Retina (tissue), 1 donor: Measurements from ENCODE around the gene PAGE5.

Experiments used
- DNase-seq: peaks from one replicate; pipeline ENCODE4 v3.0.0-alpha.2; 2016

PAGE5 gene

GRCh38 chrX:55220119-55220794 is at the start of gene PAGE5:
Gene PAGE5 (plus strand): TSS chrX:55220346. CDS start chrX:55221383, 1,037 bp downstream.
- DNase-seq: no peak

- DNase-seq: no peak
Measured at GRCh38 chrX:55187281-55187680, 32.9 kb upstream of the PAGE5 start.

- no peak for DNase-seq
Measured at GRCh38 chrX:55196688-55197087, 23.5 kb upstream of the PAGE5 start.

- DNase-seq: no peak
Measured at GRCh38 chrX:55201930-55202579, 18.1 kb upstream of the PAGE5 start.

GRCh38 chrX:55206162-55206941 is 13.8 kb upstream of the PAGE5 start:
- no peak for DNase-seq

GRCh38 chrX:55210931-55211677 is 9.0 kb upstream of the PAGE5 start:
- no peak for DNase-seq

- no peak for DNase-seq
Measured at GRCh38 chrX:55213381-55213780, 6.8 kb upstream of the PAGE5 start.

GRCh38 chrX:55240788-55241340 is 20.7 kb downstream of the PAGE5 start:
- DNase-seq: no peak

- no peak for DNase-seq
Measured at GRCh38 chrX:55253528-55253927, 33.4 kb downstream of the PAGE5 start.

- no peak for DNase-seq
Measured at GRCh38 chrX:55260806-55261205, 40.7 kb downstream of the PAGE5 start.

GRCh38 chrX:55264816-55265215 is 44.7 kb downstream of the PAGE5 start, which contains the start of gene PAGE3:
Gene PAGE3 (minus strand): TSS chrX:55264916. CDS start chrX:55263903, 1,013 bp downstream.
- no peak for DNase-seq
